GM21528 (cell line): ENCODE measurements around the gene TMEM135.
"Not testable (repeated sequence)": the region's sequence is repeated elsewhere in the genome, so short reads cannot be mapped to it uniquely, and the experiment has no call there.

ENCODE experiments used
- ATAC-seq: cut with Tn5 transposase; IDR thresholded peaks from one replicate; pipeline ENCODE4 v1.9.1; 2021; ENCODE audit warnings: mild to moderate bottlenecking, moderate library complexity; ENCODE audit not compliant: unreplicated experiment, low FRiP score

Gene TMEM135

DNA sequence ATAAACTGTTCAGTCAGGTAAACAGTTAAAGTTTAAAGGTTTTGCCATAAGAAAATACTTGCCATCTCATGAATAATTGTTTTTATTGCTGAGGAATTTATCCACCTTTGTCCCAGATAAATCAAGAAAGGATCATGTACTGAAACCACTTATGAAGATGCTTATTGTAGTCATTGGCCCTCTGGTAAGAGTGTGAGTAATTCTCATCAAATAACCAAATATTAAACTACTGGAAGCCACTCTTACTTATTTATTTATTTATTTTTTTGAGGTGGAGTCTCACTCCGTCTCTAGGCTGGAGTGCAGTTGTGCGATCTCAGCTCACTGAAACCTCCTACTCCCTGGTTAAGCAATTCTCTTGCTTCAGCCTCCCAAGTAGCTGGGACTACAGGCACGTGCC lies 35.1 kb downstream of the TMEM135 start:
- no peak for ATAC-seq

DNA sequence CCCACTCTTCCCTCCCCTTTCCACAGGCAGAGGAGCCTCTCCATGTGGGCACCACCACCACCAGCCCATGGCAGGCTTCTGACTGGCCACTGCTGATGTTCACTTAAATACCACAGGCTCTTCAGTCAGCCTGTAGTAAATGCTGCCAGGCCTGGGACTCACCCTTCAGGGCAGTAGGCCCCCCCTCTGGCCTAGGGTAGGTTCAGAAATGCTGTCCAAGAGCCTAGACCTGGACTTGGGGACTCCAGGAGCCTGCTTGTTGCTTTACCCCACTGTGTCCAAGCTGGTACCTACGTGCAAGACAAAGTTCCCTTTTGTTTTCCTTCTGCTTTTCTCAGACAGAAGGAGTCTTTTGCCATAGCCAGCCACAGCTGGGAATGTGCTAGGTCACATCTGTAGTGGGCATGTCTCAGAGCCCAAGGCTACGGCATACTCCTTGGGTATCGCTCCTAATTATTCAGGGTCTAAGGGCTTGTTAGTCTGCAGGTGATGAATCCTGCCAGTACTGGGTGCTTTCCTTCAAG lies 38.6 kb downstream of the TMEM135 start:
- ATAC-seq = no peak

DNA sequence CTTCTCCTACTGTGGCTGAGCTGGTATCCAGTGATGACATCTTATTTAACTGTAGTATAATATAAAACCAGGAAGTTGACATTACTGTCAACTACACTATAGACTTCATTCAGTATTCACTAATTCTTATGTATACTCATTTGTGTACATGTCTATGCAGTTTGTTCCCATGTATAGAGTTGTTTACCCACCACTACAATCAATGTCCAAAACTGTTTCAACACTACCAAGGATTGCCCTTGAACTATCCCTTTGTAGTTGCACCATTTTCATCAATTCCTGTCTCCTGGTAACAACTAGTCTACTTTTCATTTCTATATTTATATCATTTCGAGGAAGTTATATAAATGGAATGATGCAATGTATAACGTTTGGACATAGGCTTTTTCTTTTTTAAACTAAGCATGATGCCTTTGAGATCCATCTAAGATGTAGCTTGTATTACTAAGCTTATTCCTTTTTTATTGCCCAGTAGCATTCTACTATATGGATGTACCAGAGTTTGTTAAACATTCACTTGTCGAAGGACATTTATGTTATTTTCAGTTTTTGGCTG lies 39.2 kb downstream of the TMEM135 start:
- ATAC-seq = no peak

DNA sequence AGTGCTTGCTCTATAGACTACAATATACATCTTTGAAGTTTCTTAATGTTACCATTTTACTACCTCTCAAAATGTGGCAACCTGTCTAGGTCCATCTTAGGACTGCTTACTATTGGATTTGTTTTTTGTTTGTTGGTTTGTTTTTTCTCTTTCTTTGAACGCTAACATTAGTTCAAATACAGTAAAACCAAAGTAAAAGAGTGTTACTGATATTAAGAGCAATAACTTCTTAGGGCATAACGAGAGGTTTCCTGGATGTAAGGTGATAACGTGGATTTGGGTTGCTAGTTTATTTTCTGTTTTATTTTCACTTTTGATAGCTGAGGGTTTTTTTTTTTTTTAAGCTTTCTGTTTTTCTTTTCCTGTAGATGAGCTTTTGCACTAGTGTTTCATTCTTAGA lies 43.6 kb downstream of the TMEM135 start:
- peak; percentile 82 for ATAC-seq

DNA sequence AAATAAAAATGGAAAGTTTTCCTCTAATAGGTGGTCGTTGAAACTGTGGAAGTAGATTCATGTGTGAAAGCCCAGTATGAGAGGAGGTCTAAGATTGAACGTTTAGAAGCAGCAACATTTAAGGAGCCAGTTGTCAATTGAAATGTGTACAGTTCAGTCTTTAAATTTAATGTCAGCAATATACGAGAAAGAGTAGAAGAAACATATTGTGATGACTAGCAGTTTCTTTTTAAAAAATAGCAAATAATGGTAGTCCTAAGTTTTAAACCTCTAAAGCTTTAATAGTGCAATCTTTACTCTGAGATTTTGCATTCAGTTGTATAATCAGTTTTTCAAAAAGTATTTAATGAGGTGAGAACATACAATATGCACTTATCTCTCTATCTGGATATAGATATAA lies 44.9 kb downstream of the TMEM135 start:
- no peak for ATAC-seq

DNA sequence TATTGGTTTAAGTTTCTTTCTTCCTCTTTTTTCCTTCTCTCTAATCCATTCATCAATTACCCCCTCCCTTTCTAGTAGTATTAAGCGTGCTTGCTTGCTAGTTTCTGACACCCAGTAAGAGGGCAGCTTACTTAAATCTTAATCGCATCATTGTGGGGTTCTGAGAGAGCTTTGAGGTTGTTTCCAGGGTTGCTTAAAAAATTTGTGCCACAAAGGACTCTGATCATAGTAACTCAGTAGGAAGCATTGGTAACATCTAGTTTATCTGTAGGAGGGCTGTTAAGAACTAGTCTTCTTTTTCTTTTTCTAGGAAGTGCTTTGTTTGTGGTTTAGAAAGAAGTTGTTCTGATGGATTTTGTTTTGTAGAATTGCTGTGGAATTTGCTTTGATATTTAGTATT lies 45.3 kb downstream of the TMEM135 start:
- ATAC-seq = no peak

DNA sequence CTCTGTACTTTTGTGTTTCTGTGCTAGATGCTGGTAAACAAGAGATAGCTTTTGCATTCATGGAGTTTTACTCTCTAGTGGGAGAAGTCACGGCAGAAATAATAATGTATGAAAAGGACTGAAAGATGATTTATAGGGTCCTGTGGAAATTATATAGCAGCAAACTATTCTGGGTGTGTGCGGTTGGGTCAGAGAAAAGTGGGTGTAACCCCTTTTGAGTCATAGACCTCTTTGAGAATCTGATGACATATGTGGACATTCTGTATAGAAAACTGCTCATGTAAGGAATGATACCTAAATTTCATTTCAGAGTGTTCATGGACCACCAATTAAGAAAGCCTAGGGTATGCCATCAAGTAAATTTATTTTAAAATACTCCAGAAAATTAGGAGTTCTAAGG lies 54.4 kb downstream of the TMEM135 start:
- ATAC-seq = no peak

DNA sequence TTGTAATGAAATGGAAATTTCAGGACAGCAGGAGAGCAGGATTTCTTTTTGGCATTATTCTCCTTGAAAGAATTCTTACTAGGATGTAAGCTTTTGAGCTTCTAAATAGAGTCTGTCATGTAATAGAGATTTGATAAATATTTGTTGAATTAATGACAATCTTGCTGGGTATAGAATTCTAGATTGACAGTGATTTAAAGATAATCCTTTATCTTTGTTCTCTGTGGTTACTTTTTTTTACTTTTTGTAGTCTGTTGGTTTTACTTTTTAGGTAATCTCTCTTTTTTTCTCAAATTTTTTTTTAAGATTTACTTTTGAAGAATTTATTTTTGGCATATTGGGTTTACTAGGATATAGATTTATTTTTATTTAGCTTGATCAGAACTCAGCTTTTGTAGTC lies 54.8 kb downstream of the TMEM135 start:
- no peak for ATAC-seq

DNA sequence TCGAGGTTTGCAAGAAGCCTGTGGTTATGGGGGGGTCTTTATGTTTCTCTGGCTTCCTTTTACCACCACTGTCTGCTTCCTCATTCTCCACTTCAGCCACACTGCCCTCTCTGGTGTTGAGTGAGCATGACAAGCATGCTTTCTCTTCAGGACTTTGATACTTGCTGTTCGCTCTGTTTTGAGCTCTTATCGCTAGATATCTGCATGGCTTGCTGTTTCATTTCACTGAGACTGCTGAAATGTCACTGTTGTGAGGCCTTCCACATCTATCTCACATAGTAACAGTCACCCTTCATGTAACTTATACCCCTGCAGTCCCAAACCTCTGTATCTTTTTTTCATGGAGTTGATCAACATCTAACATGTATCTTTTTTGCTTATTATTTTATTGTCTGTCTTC lies 59.8 kb downstream of the TMEM135 start:
- ATAC-seq = peak; percentile 91

DNA sequence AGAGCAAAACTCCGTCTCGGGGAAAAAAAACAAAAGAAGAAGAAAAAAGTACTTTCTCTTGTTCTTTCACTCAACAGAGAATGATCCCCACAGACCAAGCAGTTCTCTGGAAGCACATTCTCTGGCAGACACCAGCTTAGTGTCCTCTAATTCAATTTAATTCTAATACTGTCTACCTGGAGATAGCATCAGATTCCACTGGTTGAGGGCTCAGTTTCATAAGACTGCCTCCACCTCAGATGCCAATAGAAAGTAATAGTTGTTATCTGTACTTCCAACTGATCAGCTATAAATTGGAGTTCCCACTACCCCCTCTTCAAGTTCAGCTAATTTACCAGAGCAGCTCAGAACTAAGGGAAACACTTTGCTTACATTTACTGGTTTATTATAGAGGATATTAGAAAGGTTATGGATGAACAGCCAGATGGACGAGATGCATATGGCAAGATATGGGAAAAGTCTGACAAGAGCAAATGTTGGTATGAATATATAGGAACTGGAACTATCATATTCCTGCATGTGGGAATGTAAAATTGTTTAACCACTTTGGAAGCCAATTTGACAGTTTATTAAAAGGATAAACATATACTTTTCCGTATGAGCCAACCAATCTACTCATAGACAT lies 64.3 kb downstream of the TMEM135 start:
- ATAC-seq = no peak

DNA sequence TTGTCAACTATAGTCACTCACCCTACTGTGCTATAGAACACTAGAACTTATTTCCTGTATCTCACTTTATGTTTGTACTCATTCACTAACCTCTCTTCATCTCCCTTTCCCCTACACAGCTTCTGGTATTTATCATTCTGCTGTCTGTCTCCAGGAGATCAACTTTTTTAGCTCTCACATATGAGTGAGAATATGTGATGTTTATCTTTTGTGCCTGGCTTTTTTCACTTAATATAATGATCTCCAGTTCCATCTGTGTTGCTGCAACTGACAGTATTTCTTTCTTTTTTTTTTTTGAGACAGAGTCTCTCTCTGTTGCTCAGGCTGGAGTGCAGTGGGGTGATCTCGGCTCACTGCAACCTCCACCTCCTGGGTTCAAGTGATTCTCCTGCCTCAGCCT lies 68.1 kb downstream of the TMEM135 start:
- not testable (repeated sequence) for ATAC-seq

DNA sequence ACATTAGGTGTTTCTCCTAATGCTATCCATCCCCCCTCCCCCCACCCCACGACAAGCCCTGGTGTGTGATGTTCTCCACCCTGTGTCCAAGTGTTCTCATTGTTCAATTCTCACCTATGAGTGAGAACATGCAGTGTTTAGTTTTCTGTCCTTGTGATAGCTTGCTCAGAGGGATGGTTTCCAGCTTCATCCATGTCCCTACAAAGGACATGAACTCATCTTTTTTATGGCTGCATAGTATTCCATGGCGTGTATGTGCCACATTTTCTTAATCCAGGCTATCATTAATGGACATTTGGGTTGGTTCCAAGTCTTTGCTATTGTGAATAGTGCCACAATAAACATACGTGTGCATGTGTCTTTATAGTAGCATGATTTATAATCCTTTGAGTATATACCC lies 69.6 kb downstream of the TMEM135 start:
- ATAC-seq = not testable (repeated sequence)

DNA sequence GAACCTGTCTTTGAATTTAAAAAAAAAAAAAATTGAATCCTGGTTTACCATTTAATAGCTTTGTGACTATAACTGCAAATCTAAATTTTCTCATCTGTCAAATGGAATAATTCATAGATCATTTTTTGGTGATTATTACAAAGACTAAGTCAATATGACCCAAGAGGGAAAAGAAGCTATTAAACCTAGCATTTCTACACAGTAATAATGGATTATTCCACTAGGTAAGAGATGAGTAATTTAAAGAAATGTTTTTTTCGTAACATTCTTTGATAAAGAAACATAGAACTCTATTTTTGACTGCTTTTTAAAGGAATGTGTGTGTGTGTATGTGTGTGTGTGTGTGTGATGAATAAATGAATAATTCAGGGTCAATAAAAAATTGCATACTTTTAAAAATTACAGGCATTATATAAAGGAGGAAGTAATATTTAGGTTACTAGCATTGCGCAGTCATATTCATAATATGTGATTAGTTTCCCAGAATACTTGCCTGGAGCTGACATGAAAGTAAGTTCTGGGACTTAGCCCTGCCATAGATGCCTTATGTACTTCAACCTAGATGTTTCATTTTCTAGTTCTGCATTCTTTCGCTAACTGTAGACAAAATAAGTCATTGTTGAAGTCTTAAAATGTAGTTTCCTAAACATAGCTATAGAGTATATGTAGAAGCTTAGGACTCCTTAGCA lies 72.9 kb downstream of the TMEM135 start:
- ATAC-seq = no peak

DNA sequence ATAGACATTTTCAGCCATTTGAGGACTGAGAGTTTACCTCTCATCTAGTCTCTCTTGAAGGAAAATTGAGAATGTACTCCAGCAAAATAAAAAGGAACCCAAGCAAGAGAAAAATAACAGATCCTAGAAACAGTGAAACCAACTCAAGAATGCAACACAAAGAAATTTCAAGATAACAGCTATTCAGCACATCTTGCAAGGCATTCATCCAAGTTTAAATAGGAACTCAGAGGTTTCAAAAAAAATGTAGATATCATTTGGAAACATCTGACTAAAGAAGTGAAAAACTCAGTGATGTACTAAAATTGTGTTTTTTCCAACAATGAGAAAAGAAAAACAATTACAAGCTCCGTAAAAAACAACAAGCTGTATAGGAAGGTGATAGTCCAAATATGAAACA lies 76.4 kb downstream of the TMEM135 start:
- ATAC-seq = no peak

DNA sequence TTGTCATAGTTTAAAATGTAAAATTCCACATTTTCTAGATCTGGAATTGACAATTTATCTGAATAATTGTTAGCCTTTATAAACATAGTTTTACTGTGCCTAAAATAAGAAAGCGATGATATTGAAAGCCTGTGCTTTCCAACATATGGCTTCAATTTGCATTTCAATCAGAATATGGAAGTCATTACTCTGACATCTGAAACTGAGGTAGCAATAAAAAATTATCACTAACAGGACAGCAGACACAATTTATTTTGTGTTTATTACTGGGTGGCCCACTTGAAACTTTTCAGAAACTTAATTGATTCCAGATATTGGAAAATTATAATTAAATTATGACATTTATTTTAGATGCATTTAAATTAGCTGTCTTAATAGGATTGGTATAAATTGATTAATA lies 78.5 kb downstream of the TMEM135 start:
- no peak for ATAC-seq

DNA sequence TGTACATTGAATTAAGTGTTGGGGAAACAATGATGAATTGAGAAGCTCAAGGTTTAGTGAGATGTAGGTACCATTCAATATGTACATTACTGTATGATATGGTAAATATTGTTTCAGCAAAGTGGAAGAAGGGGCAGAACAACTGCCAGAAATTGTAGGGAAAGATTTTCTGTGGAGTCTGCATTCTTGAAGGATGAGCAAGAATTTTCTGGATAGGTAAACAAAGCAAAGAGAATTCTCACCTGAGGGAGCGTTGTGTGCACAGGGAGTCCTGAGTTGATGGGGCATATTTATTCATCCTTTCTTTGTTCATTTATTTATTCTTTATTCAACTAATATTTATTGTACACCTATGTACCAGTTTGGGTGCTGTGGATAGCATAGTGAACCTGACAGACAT lies 83.2 kb downstream of the TMEM135 start:
- ATAC-seq = no peak

DNA sequence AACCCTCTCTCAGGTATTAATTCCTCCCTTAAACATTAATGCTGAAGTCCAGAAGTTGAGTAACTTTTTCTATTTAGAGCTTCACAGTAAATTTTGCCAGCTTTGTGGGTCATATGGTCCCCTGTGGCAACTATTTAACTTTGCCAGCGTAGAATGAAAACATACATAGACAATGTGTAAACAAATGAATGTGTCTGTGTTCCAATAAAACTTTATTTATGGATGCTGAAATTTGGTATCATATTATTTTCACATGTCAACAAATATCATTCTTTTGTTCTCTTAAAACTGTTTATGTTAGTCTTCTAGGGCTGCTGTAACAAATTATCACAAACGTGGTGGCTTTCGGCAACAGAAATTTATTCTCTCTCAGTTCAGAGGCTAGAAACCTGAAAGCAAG lies 85.1 kb downstream of the TMEM135 start:
- no peak for ATAC-seq

DNA sequence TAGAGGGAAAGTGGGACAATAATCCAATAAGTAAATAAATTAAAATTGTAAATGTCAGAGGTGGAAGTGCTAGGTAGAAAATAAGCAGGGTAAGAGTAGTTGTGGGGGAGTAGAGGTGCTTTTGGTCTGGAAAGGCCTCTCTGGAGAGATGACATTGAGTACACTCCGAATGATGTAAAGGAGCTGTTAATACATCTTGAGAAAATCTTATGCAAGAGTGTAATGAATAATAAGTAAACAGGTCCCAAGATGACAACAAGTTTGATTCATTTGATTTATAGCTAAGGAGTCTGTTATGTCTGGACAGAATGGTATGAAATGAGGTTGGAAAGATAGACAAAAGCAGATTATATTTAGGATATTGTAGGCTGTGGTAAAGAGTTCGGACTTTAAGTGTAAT lies 87.5 kb downstream of the TMEM135 start:
- ATAC-seq = no peak

DNA sequence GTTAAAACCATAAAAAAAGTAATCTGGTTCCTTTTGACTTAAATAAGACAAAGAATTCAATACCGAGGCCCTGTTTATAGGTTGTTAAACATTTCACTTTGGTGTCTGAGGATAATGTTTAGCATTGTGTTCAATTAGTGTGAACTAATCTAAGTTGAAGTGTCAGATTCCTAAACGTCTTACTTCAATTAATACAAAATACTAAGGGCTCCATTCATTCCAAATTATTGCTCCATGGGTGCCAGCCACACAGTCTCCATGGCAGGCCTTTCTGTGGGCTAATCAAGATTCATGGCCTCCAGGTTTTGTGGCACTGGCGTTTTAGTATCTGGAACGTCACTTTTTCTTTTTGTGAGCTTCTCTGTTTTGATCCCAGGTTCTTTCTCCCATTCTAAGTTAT lies 89.4 kb downstream of the TMEM135 start:
- ATAC-seq = no peak

DNA sequence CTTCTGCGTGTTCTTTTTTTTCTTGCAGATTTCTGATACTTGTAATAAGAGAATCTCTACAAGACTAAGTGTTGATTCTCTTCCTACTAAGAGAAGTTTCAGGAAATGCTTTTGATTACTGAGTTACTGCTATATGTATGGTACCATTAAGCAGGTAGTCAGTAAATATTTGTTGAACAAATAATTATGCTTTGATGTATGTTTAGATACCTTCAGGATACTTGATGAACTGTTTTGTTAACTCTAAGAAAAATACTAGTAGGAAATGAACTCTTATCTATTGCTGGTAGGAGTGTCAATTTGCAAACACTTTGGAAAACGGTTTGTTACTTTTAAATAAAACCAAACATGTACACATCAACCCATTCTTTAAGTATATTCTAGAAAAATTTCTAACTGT lies 90.6 kb downstream of the TMEM135 start:
- ATAC-seq = no peak

DNA sequence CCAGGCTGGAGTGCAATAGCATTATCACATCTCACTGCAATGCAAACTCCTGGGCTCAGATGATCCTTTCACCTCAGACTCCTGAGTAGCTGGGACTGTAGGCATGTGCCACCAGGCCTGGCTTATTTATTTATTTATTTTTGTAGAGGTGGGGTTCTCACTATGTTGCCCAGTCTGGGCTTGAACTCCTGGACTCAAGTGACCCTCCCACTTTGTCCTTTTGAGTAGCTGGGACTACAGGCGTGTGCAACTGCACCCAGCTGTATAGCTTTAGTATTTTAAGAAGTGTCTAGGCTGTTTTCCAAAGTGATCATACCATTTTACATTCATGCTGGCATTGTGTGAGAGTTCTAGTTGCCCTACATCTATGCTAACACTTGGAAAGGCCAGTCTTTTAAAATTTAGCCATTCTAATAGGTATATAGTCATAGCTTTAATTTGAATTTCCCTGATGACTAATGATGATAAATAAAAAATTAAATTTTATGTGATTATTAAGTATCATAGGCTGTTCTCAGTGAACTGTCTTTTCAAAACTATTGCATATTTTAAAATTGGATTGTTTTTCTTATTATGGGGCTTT lies 96.9 kb downstream of the TMEM135 start:
- no peak for ATAC-seq

DNA sequence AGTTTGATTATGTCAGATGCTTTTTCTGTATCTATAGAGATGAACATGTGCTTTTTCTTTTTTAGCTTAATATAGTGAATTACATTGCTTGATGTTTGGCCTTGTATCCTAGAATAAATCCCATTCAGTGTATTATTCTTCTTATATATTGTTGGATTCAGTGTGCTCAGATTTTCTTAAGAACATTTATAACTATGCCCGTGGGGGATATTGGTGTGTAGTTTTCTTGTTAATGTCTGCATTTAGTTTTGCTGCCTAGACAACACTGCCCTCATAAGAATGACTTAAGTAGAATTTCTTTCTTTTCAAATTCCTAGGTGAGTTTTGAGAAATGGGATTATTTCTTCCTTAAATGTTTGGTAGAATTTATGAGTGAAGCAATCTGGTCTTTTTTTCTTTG lies 98.5 kb downstream of the TMEM135 start:
- no peak for ATAC-seq
